ENCODE data around the gene HDAC4. TPM values are rescaled to one million over a fixed set of nuclear protein-coding genes. Genes with fewer than 3 reads are reported as not detected.

The HDAC4 gene
- total RNA-seq, 4 donors from 2014 or later = 12.9 to 91.6 (median 39.8) TPM

- H3K4me1 ChIP-seq = peaks cover 56 to 86% of the 10 kb centered on the region in 2 donors
- peak overlapping the region; percentile 74 to 91 (median 87) for H3K27ac ChIP-seq
- no peak for TF ChIP-seq CTCF (IDR thresholded peaks at IDR 0.05)
- TF ChIP-seq POLR2A (IDR thresholded peaks at IDR 0.05) = no peak
- DNase-seq = no peak
- no peak overlapping the region for H3K4me3 ChIP-seq (replicated peaks in 1 of 3)
- intact Hi-C loops (cut with DNase I) = loop anchor here (10.0 kb wide), 1 partner anchor 136 kb away; the partner anchor contains the start of gene HDAC4
- no peaks in the 10 kb centered on the region for H3K36me3 ChIP-seq
- WGBS, 2 donors = 83 to 89% methylated on average over 3 of the region's 3 CpGs
- no peaks in the 10 kb centered on the region for H3K9me3 ChIP-seq
- H3K27me3 ChIP-seq = no peaks in the 10 kb centered on the region
Observed at GRCh38 chr2:239268549-239268948, 132.3 kb downstream of the HDAC4 start.

GRCh38 chr2:239268082-239268481 is 132.7 kb downstream of the HDAC4 start:
- no peaks in the 10 kb centered on the region for H3K27me3 ChIP-seq
- peak overlapping the region; percentile 74 to 91 (median 87) for H3K27ac ChIP-seq
- H3K4me1 ChIP-seq = peaks cover 56 to 89% of the 10 kb centered on the region in 2 donors
- H3K9me3 ChIP-seq = no peaks in the 10 kb centered on the region
- intact Hi-C loops (cut with DNase I) = loop anchor here (10.0 kb wide), 1 partner anchor 137 kb away; the partner anchor contains the start of gene HDAC4
- WGBS, 2 donors = 35 to 45% methylated on average over 6 of the region's 6 CpGs
- TF ChIP-seq CTCF (IDR thresholded peaks at IDR 0.05) (no peak), POLR2A (IDR thresholded peaks at IDR 0.05) (no peak)
- DNase-seq = peak; percentile 68 to 79
- H3K36me3 ChIP-seq = no peaks in the 10 kb centered on the region
- no peak overlapping the region for H3K4me3 ChIP-seq (replicated peaks in 1 of 3)

GRCh38 chr2:239267288-239267951 is 133.4 kb downstream of the HDAC4 start:
- 41 to 46% methylated on average over 12 to 20 of the region's 22 CpGs for WGBS, 2 donors
- DNase-seq = peak; percentile 61 to 68
- Histone ChIP-seq H3K27me3 (no peaks in the 10 kb centered on the region), H3K4me3 (replicated peaks in 1 of 3) (no peak overlapping the region), H3K36me3 (no peaks in the 10 kb centered on the region), H3K4me1 (peaks cover 56 to 85% of the 10 kb centered on the region in 2 donors), H3K9me3 (no peaks in the 10 kb centered on the region), H3K27ac (peak overlapping the region; percentile 74 to 91 (median 87))
- intact Hi-C loops (cut with DNase I) = loop anchor here (10.0 kb wide), 1 partner anchor 137 kb away; the partner anchor contains the start of gene HDAC4
- TF ChIP-seq CTCF (IDR thresholded peaks at IDR 0.05) = peak in 2 of 6 experiments; percentile 2 to 31
- no peak for TF ChIP-seq POLR2A (IDR thresholded peaks at IDR 0.05)

DNA sequence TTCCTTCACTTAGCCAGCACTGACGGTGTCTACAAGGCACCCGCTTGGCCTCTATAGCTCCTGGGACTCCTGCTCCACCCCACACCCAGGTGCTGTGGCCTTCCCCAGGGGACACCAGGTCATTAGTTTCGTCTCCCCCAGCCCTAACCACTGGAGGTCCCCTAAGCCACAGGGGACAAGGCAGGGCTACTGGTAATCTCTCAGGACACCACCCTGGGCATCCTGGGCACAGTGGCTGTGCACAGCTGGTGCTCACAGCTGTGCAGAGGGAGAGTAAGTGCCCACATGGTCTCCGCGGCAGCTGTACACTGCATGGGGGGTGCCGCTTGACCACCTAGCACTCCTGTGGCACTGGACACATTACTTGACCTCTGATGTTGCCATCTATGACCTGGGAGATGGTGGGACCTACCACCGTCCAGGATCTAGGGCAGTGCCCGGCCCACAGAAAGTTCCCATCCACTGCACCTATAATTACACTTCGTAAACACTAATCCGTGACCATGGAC is 134.0 kb downstream of the HDAC4 start:
- Histone ChIP-seq H3K4me3 (replicated peaks in 1 of 3) (no peak overlapping the region), H3K4me1 (peaks cover 51 to 79% of the 10 kb centered on the region in 2 donors), H3K27ac (peak overlapping the region; percentile 74 to 91 (median 87)), H3K27me3 (no peaks in the 10 kb centered on the region), H3K36me3 (no peaks in the 10 kb centered on the region), H3K9me3 (no peaks in the 10 kb centered on the region)
- TF ChIP-seq CTCF (IDR thresholded peaks at IDR 0.05) (no peak), POLR2A (IDR thresholded peaks at IDR 0.05) (no peak)
- 75 to 78% methylated on average over 7 to 8 of the region's 10 CpGs for whole genome bisulfite sequencing, 2 donors
- intact Hi-C loops (cut with DNase I) = loop anchor here (10.0 kb wide), 1 partner anchor 138 kb away; the partner anchor contains the start of gene HDAC4
- no peak for DNase-seq

- intact Hi-C loops (cut with DNase I) = loop anchor here (10.0 kb wide), 1 partner anchor 138 kb away; the partner anchor contains the start of gene HDAC4
Observed at GRCh38 chr2:239266434-239266766, 134.4 kb downstream of the HDAC4 start.

More at GRCh38 chr2:239266434-239266766, 134.4 kb downstream of the HDAC4 start:
- Histone ChIP-seq H3K27ac (peak overlapping the region in 2 of 3 donors; percentile 87 to 91), H3K4me1 (peaks cover 46 to 75% of the 10 kb centered on the region in 2 donors), H3K9me3 (no peaks in the 10 kb centered on the region), H3K36me3 (no peaks in the 10 kb centered on the region), H3K4me3 (replicated peaks in 1 of 3) (no peak overlapping the region), H3K27me3 (no peaks in the 10 kb centered on the region)
- no peak for DNase-seq
- TF ChIP-seq POLR2A (IDR thresholded peaks at IDR 0.05) = no peak
- no peak for TF ChIP-seq CTCF (IDR thresholded peaks at IDR 0.05)
- WGBS, 2 donors = 95 to 96% methylated on average over 4 of the region's 4 CpGs
